Glutamatergic neuron (in vitro differentiated cells): ENCODE results near the gene FNDC3A. TPM values are rescaled to one million over a fixed set of nuclear protein-coding genes. Genes with fewer than 3 reads are reported as not detected.

Source experiments
- DNase-seq: peaks from one replicate; pipeline ENCODE4 v3.0.0; 2022
- H3K27ac Mint-ChIP-seq: one replicate; pipeline ENCODE4 v1.8.0; 2020; ENCODE audit warnings: mild to moderate bottlenecking, mixed read lengths, inconsistent platforms; ENCODE audit not compliant: unreplicated experiment
- H3K27me3 Mint-ChIP-seq: one replicate; pipeline ENCODE4 v1.8.0; 2020; ENCODE audit warnings: mild to moderate bottlenecking, moderate library complexity, mixed read lengths, inconsistent platforms; ENCODE audit not compliant: unreplicated experiment
- H3K36me3 Mint-ChIP-seq: one replicate; pipeline ENCODE4 v1.8.0; 2020; ENCODE audit warnings: mild to moderate bottlenecking, mixed read lengths, inconsistent platforms; ENCODE audit not compliant: unreplicated experiment
- H3K4me1 Mint-ChIP-seq: one replicate; pipeline ENCODE4 v1.8.0; 2020; ENCODE audit warnings: mild to moderate bottlenecking, low read depth, mixed read lengths, inconsistent platforms; ENCODE audit not compliant: unreplicated experiment
- H3K4me3 Mint-ChIP-seq: one replicate; pipeline ENCODE4 v1.8.0; 2020; ENCODE audit warnings: mild to moderate bottlenecking, mixed read lengths, inconsistent platforms; ENCODE audit not compliant: unreplicated experiment
- H3K9me3 Mint-ChIP-seq: one replicate; pipeline ENCODE4 v1.8.0; 2020; ENCODE audit warnings: mild to moderate bottlenecking, moderate library complexity, mixed read lengths, inconsistent platforms; ENCODE audit not compliant: unreplicated experiment
- long read RNA-seq: library from polyadenylated mRNA; unstranded; transcript quantifications from one replicate; pipeline ENCODE4 v2.0.0, GENCODE V29; 2020; ENCODE audit not compliant: unreplicated experiment
- total RNA-seq: library from RNA; stranded (reverse); fragmentation: NEBNext Ultra II Directional; extraction: Animal tissue kit (Norgen Biotek cat#: 25700); gene quantifications from one replicate; pipeline ENCODE4 v1.2.1, GENCODE V29; 2021; ENCODE audit not compliant: unreplicated experiment
- TF ChIP-seq, protein P1 (sequence below): fragments of 200-600 bp; sonication (generic); IDR thresholded peaks from one replicate; pipeline ENCODE4 v1.5.0; 2021; ENCODE audit not compliant: partially characterized antibody, unreplicated experiment

The FNDC3A gene, protein sequence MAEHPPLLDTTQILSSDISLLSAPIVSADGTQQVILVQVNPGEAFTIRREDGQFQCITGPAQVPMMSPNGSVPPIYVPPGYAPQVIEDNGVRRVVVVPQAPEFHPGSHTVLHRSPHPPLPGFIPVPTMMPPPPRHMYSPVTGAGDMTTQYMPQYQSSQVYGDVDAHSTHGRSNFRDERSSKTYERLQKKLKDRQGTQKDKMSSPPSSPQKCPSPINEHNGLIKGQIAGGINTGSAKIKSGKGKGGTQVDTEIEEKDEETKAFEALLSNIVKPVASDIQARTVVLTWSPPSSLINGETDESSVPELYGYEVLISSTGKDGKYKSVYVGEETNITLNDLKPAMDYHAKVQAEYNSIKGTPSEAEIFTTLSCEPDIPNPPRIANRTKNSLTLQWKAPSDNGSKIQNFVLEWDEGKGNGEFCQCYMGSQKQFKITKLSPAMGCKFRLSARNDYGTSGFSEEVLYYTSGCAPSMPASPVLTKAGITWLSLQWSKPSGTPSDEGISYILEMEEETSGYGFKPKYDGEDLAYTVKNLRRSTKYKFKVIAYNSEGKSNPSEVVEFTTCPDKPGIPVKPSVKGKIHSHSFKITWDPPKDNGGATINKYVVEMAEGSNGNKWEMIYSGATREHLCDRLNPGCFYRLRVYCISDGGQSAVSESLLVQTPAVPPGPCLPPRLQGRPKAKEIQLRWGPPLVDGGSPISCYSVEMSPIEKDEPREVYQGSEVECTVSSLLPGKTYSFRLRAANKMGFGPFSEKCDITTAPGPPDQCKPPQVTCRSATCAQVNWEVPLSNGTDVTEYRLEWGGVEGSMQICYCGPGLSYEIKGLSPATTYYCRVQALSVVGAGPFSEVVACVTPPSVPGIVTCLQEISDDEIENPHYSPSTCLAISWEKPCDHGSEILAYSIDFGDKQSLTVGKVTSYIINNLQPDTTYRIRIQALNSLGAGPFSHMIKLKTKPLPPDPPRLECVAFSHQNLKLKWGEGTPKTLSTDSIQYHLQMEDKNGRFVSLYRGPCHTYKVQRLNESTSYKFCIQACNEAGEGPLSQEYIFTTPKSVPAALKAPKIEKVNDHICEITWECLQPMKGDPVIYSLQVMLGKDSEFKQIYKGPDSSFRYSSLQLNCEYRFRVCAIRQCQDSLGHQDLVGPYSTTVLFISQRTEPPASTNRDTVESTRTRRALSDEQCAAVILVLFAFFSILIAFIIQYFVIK
- total RNA-seq, result 46.3 TPM
- long read RNA-seq, partial matches to known transcripts, result 4 of 7 reads
- long read RNA-seq, other reads (novel, unspliced or antisense), result 3 of 7 reads

DNA sequence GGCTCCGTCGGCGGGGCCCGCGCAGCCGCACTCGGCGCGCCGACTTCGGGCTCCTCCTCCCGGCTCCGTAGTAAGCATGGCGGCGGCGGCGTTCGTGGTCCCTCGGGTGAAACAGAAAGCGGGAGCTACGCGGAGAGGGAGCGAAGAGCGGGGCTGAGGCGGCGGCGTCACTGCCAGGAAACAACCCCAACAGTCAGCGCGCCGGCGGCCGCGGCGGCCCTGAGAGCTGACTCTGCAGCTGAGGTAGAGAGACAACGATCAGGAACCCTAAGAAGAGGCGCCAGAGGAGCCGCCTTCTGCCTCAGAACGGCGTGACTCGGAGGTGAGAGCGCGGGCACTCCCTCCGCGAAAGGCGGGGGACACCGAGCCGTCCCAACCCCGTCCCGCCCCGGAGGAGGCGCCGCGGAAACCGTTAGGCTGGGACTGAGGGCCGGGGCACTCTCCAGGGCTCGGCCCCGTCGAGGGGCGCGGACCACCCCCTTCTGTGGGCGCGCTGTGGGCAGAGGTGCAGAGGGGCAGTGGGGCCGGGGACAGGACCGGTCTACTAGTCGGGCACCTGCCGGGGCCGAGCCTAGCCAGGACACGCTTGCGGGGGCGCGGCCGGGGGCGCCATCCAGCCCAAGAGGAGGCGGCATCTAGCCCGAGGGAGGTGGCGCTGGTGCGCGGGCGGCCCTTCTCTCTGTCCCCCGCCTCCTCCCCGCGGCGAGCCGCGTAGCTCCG lies at the start of gene FNDC3A:
FNDC3A (plus strand) TSS at position 57 of the 720 bp plus-strand sequence. CDS start 30,279 bp downstream, outside the sequence.
- Mint-ChIP-seq H3K36me3 (peaks cover 8% of the 10 kb centered on the region), H3K4me3 (peak within 1 kb of the TSS; percentile 95), H3K27me3 (peaks cover 14% of the 10 kb centered on the region), H3K4me1 (peaks cover 23% of the 10 kb centered on the region), H3K27ac (peak within 1 kb of the TSS; percentile 91), H3K9me3 (peaks cover 16% of the 10 kb centered on the region)
- peak; percentile 87 for DNase-seq
- TF ChIP-seq, protein P1, sequence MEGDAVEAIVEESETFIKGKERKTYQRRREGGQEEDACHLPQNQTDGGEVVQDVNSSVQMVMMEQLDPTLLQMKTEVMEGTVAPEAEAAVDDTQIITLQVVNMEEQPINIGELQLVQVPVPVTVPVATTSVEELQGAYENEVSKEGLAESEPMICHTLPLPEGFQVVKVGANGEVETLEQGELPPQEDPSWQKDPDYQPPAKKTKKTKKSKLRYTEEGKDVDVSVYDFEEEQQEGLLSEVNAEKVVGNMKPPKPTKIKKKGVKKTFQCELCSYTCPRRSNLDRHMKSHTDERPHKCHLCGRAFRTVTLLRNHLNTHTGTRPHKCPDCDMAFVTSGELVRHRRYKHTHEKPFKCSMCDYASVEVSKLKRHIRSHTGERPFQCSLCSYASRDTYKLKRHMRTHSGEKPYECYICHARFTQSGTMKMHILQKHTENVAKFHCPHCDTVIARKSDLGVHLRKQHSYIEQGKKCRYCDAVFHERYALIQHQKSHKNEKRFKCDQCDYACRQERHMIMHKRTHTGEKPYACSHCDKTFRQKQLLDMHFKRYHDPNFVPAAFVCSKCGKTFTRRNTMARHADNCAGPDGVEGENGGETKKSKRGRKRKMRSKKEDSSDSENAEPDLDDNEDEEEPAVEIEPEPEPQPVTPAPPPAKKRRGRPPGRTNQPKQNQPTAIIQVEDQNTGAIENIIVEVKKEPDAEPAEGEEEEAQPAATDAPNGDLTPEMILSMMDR, result no peak

- Mint-ChIP-seq H3K36me3 (peaks cover 2% of the 10 kb centered on the region), H3K9me3 (no peaks in the 10 kb centered on the region), H3K27me3 (no peaks in the 10 kb centered on the region), H3K4me3 (no peak overlapping the region), H3K27ac (no peak overlapping the region), H3K4me1 (no peaks in the 10 kb centered on the region)
- TF ChIP-seq, protein P1, result no peak
- no peak for DNase-seq
Measured at GRCh38 chr13:48928757-48929430, 46.8 kb upstream of the FNDC3A start.

GRCh38 chr13:48930918-48931317 lies 44.8 kb upstream of the FNDC3A start:
- H3K36me3 Mint-ChIP-seq, result no peaks in the 10 kb centered on the region
- H3K4me3 Mint-ChIP-seq, result no peak overlapping the region
- no peaks in the 10 kb centered on the region for H3K4me1 Mint-ChIP-seq
- TF ChIP-seq, protein P1, result no peak
- DNase-seq, result no peak
- no peak overlapping the region for H3K27ac Mint-ChIP-seq
- no peaks in the 10 kb centered on the region for H3K27me3 Mint-ChIP-seq
- H3K9me3 Mint-ChIP-seq, result no peaks in the 10 kb centered on the region

GRCh38 chr13:48938308-48938943 lies 37.3 kb upstream of the FNDC3A start:
- Mint-ChIP-seq H3K27me3 (no peaks in the 10 kb centered on the region), H3K27ac (no peak overlapping the region), H3K4me1 (no peaks in the 10 kb centered on the region), H3K36me3 (no peaks in the 10 kb centered on the region), H3K4me3 (no peak overlapping the region), H3K9me3 (no peaks in the 10 kb centered on the region)
- TF ChIP-seq, protein P1, result no peak
- DNase-seq, result no peak
